NT2/D1 (cell line): ENCODE results near the gene BPGM.

Experiments
- YY1 ChIP-seq: IDR thresholded peaks from 2 replicates; pipeline ENCODE4 v1.6.1; 2011; ENCODE audit not compliant: insufficient read length, insufficient read depth
- ZNF274 ChIP-seq: IDR thresholded peaks from 2 replicates; pipeline ENCODE4 v1.6.1; 2011; ENCODE audit warnings: mild to moderate bottlenecking, low read depth, low read length

GRCh38 chr7:134690614-134691504 is 44.2 kb downstream of the BPGM start:
- TF ChIP-seq ZNF274 (no peak), YY1 (no peak)
